SKM-1 (cell line): ENCODE results near the gene SERTM1.

Experiments
- DNase-seq: peaks from one replicate; lab custom pipeline; 2025; ENCODE audit not compliant: unreplicated experiment; lab: John Stamatoyannopoulos, UW

Gene SERTM1

GRCh38 chr13:36673838-36674326, at the start of gene SERTM1:
Gene SERTM1, plus strand, starts transcription at chr13:36674020. Its CDS starts 21,059 bp downstream, at chr13:36695079.
- DNase-seq = no peak

- no peak for DNase-seq
Observed at GRCh38 chr13:36628377-36629056, 45.3 kb upstream of the SERTM1 start.

GRCh38 chr13:36629057-36629385, 44.8 kb upstream of the SERTM1 start:
- DNase-seq = no peak

- no peak for DNase-seq
Observed at GRCh38 chr13:36630181-36630803, 43.5 kb upstream of the SERTM1 start.

- no peak for DNase-seq
Observed at GRCh38 chr13:36639610-36640009, 34.2 kb upstream of the SERTM1 start.

GRCh38 chr13:36650611-36651010, 23.2 kb upstream of the SERTM1 start:
- DNase-seq = no peak

GRCh38 chr13:36665630-36666029, 8.2 kb upstream of the SERTM1 start:
- DNase-seq = no peak

- no peak for DNase-seq
Observed at GRCh38 chr13:36666477-36667229, 7.2 kb upstream of the SERTM1 start.

- no peak for DNase-seq
Observed at GRCh38 chr13:36668316-36668715, 5.5 kb upstream of the SERTM1 start.

- DNase-seq = no peak
Observed at GRCh38 chr13:36673352-36673751, 468 bp upstream of the SERTM1 start.

- DNase-seq = no peak
Observed at GRCh38 chr13:36674337-36675212, 755 bp downstream of the SERTM1 start.

- no peak for DNase-seq
Observed at GRCh38 chr13:36675213-36675536, 1.4 kb downstream of the SERTM1 start.

- DNase-seq = no peak
Observed at GRCh38 chr13:36680913-36681312, 7.1 kb downstream of the SERTM1 start.

GRCh38 chr13:36681894-36682624, 8.2 kb downstream of the SERTM1 start:
- DNase-seq = no peak

GRCh38 chr13:36683701-36684100, 9.9 kb downstream of the SERTM1 start:
- no peak for DNase-seq

- no peak for DNase-seq
Observed at GRCh38 chr13:36685927-36686326, 12.1 kb downstream of the SERTM1 start.

- no peak for DNase-seq
Observed at GRCh38 chr13:36696410-36697010, 22.7 kb downstream of the SERTM1 start.

- no peak for DNase-seq
Observed at GRCh38 chr13:36700170-36700569, 26.4 kb downstream of the SERTM1 start.

- DNase-seq = no peak
Observed at GRCh38 chr13:36706755-36707154, 32.9 kb downstream of the SERTM1 start.
